Psoas muscle (tissue), 8 donors: ENCODE data around the gene KCNE1. TPM values are rescaled to one million over a fixed set of nuclear protein-coding genes. Genes with fewer than 3 reads are reported as not detected.
A peak's percentile ranks its signal among the peaks of the same experiment; 100 is the strongest.
"Not testable (repeated sequence)": the region's sequence is repeated elsewhere in the genome, so short reads cannot be mapped to it uniquely, and the experiment has no call there.

Experiments
- ATAC-seq, 4 donors: fragments of 200-7000 bp; cut with Tn5 transposase; one replicate each; pipeline ENCODE4 v1.9.1; 2020; ENCODE audit warnings: moderate library complexity in 3 of 4, mild to moderate bottlenecking in 2 of 4
- DNase-seq, 2 donors: peaks; one replicate each; pipeline ENCODE4 v3.0.0-alpha.2; 2020
- H3K27ac ChIP-seq: fragments of 200-600 bp; one replicate; pipeline ENCODE4 v1.8.0; 2022
- H3K27me3 ChIP-seq, 3 donors: fragments of 200-600 bp in 1 of 3; one replicate each; pipeline versions ENCODE4 v1.6.1 to v1.8.0; 2013 to 2022; ENCODE audit warnings: low read length in 2 of 3, mild to moderate bottlenecking in 2 of 3, moderate library complexity in 1 of 3; ENCODE audit not compliant: insufficient read depth in 3 of 3
- H3K36me3 ChIP-seq, 2 donors: fragments of 200-600 bp in 1 of 2; one replicate each; pipeline versions ENCODE4 v1.6.1 to v1.8.0; 2013 to 2022; ENCODE audit warnings: low read depth in 1 of 2, mild to moderate bottlenecking in 1 of 2, moderate library complexity in 1 of 2; ENCODE audit not compliant: insufficient read depth in 1 of 2
- H3K4me1 ChIP-seq: fragments of 200-600 bp; one replicate; pipeline ENCODE4 v1.8.0; 2022
- H3K4me3 ChIP-seq: fragments of 200-600 bp; one replicate; pipeline ENCODE4 v1.8.0; 2022; ENCODE audit warnings: mild to moderate bottlenecking
- H3K9me3 ChIP-seq: fragments of 200-600 bp; one replicate; pipeline ENCODE4 v1.8.0; 2022
- WGBS, 3 donors: extraction: QIAGEN DNeasy Blood & Tissue Kit; methylation state at CpG; one replicate each; pipeline versions ENCODE4 v1.1.6 to v1.1.7; 2013; 5-methylcytosine and 5-hydroxymethylcytosine counted together
- intact Hi-C, 2 donors: fragments of 100-400 bp; cut with DNase I; formaldehyde crosslinking; loops; one replicate each; pipeline versions ENCODE4 v1.11.0 to v1.14.2; 2022
- polyA plus RNA-seq, 3 donors: library from polyadenylated mRNA; stranded (reverse); fragments of 200-250 nt; gene quantifications; one replicate each; pipeline ENCODE4 v1.2.3, GENCODE V29; 2013
- total RNA-seq, 4 donors: library from RNA; stranded (reverse); fragmentation: NEBNext Ultra II Directional in 2 of 4; extraction: Animal tissue kit (Norgen Biotek cat#: 25700) in 2 of 4; gene quantifications; one replicate each; pipeline versions ENCODE4 v1.2.1 to v1.2.4, GENCODE V29; 2021 to 2023
- TF ChIP-seq, protein P1 (sequence below): fragments of 200-600 bp; IDR thresholded peaks from one replicate; pipeline ENCODE4 v1.8.0; 2022; ENCODE audit warnings: antibody characterized with exemption
- donor health status: healthy with polysubstance abuse.
- donor health status: DM: no; HTN: no; CAD: no; lungs with moderate emphysema.
- donor health status: Bipolar disorder and iron deficiency.
- donor health status: healthy.
- donor health status: DM: yes; HTN: yes; CAD: no.
- donor health status: DM: no; HTN: no; CAD: no.
- donor health status: DM: no; HTN: no; CAD: no.
- donor health status: DM: yes; HTN: yes; CAD: no.

Gene KCNE1
- total and polyA plus RNA-seq, 7 donors, result 0.26 to 1.5 (median 0.38) TPM; not detected in 3

DNA sequence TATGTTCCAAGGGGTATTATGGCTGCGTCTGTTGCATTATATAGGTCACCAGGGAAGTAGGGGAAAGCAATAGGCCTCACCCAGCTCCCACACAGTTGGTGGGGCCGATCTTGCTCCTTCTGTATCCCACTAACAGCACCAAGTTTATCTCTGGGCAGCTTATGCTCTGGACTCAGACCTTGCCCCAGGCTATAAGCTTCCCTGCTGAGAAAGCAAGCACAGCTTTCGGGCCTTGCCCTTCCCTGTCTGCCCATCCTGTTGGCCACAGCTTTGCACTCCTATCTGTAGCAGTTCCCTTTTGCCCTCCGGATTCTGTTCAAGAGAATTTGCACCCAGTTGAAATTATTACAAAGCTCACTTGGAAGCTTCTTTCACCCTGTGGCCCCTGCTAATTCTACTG, 12.9 kb downstream of the KCNE1 start:
- 71 to 86% (median 78%) methylated on average over 4 of the region's 4 CpGs for whole genome bisulfite sequencing, 3 donors
- H3K4me1 ChIP-seq, result no peaks in the 10 kb centered on the region

DNA sequence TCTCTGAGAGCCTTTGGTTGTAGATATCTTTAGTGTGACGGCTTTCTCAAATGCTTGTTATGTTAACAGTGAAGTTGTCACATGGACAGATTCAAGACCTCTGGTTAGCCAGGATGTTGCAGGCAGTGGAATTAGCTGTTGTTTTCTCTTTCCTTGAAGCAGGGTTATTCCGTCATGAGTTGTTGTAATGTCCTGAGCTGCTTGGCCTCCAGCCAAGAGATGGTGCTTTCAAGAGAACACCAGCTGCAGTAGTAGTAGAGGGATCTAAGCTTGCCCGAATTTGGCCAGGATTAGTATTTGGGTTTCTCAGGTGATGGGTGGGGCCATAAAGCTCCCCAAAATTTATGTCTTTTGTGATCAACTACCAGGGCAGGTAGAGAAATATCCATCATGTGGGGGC, 13.4 kb downstream of the KCNE1 start:
- DNase-seq (no peak), ATAC-seq (no peak)
- no peak overlapping the region for H3K27ac ChIP-seq
- H3K27me3 ChIP-seq, result no peaks in the 10 kb centered on the region
- H3K9me3 ChIP-seq, result peaks cover 18% of the 10 kb centered on the region
- H3K4me1 ChIP-seq, result no peaks in the 10 kb centered on the region
- TF ChIP-seq, protein P1, sequence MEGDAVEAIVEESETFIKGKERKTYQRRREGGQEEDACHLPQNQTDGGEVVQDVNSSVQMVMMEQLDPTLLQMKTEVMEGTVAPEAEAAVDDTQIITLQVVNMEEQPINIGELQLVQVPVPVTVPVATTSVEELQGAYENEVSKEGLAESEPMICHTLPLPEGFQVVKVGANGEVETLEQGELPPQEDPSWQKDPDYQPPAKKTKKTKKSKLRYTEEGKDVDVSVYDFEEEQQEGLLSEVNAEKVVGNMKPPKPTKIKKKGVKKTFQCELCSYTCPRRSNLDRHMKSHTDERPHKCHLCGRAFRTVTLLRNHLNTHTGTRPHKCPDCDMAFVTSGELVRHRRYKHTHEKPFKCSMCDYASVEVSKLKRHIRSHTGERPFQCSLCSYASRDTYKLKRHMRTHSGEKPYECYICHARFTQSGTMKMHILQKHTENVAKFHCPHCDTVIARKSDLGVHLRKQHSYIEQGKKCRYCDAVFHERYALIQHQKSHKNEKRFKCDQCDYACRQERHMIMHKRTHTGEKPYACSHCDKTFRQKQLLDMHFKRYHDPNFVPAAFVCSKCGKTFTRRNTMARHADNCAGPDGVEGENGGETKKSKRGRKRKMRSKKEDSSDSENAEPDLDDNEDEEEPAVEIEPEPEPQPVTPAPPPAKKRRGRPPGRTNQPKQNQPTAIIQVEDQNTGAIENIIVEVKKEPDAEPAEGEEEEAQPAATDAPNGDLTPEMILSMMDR, result no peak
- no peaks in the 10 kb centered on the region for H3K36me3 ChIP-seq
- H3K4me3 ChIP-seq, result no peak overlapping the region
- WGBS, 3 donors, result 29 to 37% (median 36%) methylated on average over 3 of the region's 3 CpGs
- intact Hi-C loops, result no loop called here

More for the DNA sequence above, 12.9 kb downstream of the KCNE1 start:
- no peak overlapping the region for H3K4me3 ChIP-seq
- peaks cover 18% of the 10 kb centered on the region for H3K9me3 ChIP-seq
- ATAC-seq (no peak), DNase-seq (no peak)
- TF ChIP-seq, protein P1, result no peak
- no peaks in the 10 kb centered on the region for H3K36me3 ChIP-seq
- H3K27me3 ChIP-seq, result no peaks in the 10 kb centered on the region
- H3K27ac ChIP-seq, result no peak overlapping the region
- intact Hi-C loops, result no loop called here

DNA sequence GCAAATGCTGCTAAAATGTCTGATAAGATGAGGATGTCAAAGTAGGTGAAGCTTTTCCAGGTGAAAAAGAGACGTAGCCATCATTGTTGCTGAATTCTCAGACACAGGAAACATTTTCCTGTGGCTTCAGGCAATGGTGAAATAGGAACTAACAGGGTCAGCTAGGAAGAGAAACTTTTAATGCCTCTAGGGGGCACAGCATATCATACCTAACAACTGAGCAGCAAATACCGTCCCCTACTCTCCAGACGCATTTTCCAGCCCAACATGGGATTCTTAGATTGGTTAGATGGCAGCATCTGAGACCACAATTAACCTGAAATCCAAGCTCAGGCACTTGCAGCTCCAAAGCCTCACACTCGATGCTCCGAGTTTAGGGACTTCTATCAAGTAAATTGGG, 28.2 kb downstream of the KCNE1 start:
- H3K4me3 ChIP-seq, H3K27ac ChIP-seq, H3K9me3 ChIP-seq, DNase-seq, H3K4me1 ChIP-seq, H3K27me3 ChIP-seq, H3K36me3 ChIP-seq, intact Hi-C loops: not testable (repeated sequence)
- no CpG with 5 or more reads among the region's 5 CpGs for WGBS, 3 donors
- ATAC-seq, result peak in 1 of 4 donors; percentile 54

DNA sequence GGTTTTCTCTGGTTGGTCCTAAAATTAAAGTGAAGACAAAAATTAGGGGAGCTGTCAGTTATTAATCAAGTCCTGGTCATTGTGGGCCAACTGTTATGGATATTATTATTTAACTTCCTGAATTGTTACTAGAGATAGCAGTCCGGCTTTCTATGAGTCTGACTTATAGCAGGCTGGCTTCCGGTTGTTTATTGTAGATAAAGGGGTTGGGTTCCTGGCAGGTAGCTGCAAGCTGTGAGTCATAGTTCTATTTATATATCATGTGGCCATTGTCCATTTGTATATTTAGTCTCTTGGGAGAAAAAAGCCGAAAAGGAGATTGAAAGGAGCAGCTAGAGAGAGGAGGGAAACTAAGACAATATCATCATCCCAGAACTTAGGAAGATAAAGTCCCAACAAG, 28.6 kb downstream of the KCNE1 start:
- H3K36me3 ChIP-seq, result not testable (repeated sequence)
- no CpG with 5 or more reads among the region's 3 CpGs for WGBS, 3 donors

DNA sequence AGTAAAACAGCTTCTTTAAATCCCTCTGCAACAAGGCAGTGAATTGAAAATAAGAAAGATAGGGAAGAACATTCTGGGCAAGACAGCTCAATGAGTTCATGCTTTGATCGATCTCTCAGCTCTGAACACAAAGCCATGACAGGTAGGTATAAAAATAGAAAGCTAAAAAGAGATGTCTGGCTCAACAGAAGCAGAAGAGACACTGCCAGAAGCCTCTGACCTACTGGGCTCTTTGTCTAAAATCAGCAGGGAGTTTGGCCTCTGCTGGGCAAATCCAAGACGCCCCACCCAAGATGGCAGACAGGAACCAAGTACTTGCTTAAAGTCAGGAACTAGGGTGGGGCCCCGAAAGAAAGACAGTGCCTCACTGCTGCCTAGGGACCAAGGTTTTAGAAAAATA, 44.7 kb downstream of the KCNE1 start:
- H3K4me3 ChIP-seq, H3K9me3 ChIP-seq, DNase-seq, H3K27me3 ChIP-seq, H3K4me1 ChIP-seq, H3K27ac ChIP-seq, intact Hi-C loops, H3K36me3 ChIP-seq: not testable (repeated sequence)
- WGBS, 3 donors, result no CpG with 5 or more reads among the region's 3 CpGs
- ATAC-seq, result peak in 1 of 4 donors; percentile 49

More for the DNA sequence above, 28.6 kb downstream of the KCNE1 start:
- H3K4me1 ChIP-seq, H3K4me3 ChIP-seq, DNase-seq, H3K27me3 ChIP-seq, H3K9me3 ChIP-seq, H3K27ac ChIP-seq, intact Hi-C loops: not testable (repeated sequence)
- ATAC-seq, result peak in 3 of 4 donors; percentile 51 to 65 (median 63)

DNA sequence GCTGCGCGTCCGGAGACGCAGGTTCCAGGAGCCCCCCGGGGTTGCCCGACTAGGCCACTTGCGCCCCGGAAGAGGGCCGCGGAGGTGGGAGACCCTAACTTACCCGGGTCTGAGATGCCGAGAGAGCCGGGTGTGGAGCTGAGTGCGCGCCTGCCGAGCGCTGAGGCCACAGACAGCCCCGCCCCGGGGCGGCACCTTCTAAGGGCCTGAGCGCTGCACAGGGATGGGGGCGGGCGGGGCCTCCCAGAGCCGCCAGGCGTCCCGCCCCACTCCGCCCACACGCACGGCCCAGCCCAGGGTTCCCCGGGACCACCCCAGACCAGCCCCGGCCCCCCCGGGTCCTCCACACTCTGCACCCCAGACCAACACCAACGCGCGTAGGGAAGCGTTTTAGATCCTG, 52.6 kb downstream of the KCNE1 start:
- WGBS, 3 donors, result no CpG with 5 or more reads among the region's 36 CpGs
- H3K36me3 ChIP-seq, H3K27ac ChIP-seq, H3K4me1 ChIP-seq, H3K9me3 ChIP-seq, DNase-seq, H3K4me3 ChIP-seq, intact Hi-C loops, H3K27me3 ChIP-seq: not testable (repeated sequence)
- ATAC-seq, result peak in 1 of 4 donors; percentile 72

DNA sequence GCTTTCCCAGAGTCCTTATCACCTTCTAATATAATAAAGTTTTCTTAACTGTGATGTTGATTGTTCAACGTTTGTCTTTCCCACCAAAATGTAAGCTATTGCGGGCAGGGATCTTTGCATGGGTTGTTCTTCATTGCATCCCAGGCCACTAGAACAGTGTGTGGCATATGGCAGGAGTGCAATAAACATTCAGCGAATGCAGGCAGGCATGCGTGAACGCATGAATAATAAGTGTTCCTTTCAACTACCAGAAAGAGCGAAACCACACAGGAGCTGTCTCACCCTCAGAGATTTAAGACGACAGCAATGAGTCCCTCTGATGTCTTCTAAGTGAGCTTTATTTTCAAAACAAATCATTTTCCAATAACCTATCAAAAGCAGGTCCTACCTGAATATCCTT, 53.7 kb downstream of the KCNE1 start:
- H3K4me1 ChIP-seq, H3K4me3 ChIP-seq, ATAC-seq, H3K9me3 ChIP-seq, intact Hi-C loops, H3K27ac ChIP-seq, H3K27me3 ChIP-seq, DNase-seq, H3K36me3 ChIP-seq: not testable (repeated sequence)
- WGBS, 3 donors, result no CpG with 5 or more reads among the region's 7 CpGs

DNA sequence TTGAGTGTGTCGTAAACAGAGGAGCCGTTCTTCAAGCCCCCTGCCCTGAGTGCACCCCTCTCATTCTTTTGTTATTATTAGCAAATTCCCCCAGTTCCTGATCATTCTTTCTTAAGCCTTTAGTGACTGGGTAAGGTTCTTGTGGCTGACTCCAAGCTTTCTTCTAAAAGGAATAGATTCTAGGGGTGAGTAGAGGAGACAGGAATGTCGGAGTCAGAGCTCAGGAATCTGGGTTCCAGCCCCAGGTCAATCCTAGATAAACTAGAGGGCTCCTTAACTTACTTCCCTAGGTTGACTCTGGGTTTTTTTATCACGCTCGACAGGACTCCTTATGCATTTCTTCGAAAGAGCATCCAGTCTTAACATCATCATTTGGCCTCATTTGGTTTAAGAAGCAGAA, 55.8 kb downstream of the KCNE1 start:
- H3K36me3 ChIP-seq, DNase-seq, H3K4me1 ChIP-seq, ATAC-seq, H3K27me3 ChIP-seq, H3K4me3 ChIP-seq, H3K27ac ChIP-seq, intact Hi-C loops, H3K9me3 ChIP-seq: not testable (repeated sequence)
- no CpG with 5 or more reads among the region's 6 CpGs for WGBS, 3 donors

DNA sequence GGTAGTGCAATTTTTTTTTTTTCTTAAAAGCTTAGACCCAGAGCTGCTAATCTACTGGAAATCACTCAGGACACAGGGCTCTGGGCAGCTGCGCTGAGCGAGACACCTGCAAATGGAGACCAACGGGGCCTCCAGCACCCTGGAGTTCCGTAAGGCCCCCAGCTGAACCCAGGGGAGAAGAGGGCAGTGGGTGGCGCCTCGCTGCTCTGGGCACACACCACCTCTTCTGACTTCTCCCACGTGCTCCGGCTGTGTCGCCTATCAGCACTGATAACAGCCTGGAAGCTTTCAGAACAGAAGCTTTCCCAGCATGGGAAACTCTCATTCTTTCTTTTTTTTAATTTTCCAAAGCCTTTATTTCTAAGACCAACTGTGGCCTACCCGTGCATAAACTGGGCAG, 56.4 kb downstream of the KCNE1 start:
- H3K27me3 ChIP-seq, H3K9me3 ChIP-seq, H3K27ac ChIP-seq, H3K4me3 ChIP-seq, intact Hi-C loops, DNase-seq, H3K4me1 ChIP-seq, H3K36me3 ChIP-seq, ATAC-seq: not testable (repeated sequence)
- no CpG with 5 or more reads among the region's 10 CpGs for WGBS, 3 donors

DNA sequence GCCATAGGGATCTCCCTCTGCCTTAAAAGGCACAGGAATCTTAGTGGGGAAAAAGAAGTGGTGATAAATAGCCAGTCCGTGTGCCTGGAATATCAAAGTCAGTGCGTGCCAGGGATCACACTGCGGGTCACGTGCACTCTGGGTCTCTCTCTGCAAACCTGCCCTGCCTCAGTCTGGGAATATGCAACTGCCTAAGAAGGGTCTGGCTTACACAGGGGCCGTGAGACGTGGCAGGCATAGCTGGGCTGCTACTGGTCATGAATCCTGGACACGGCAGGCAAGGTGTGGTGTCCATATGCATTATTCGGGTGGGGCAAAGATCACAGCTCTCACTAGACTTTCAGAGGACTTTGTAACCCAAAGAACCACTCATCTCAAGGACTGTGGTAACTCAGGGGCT, 65.0 kb downstream of the KCNE1 start:
- WGBS, 3 donors, result no CpG with 5 or more reads among the region's 8 CpGs
- not testable (repeated sequence) for H3K4me3 ChIP-seq

More for the DNA sequence above, 65.0 kb downstream of the KCNE1 start:
- intact Hi-C loops, H3K36me3 ChIP-seq, H3K27ac ChIP-seq, ATAC-seq, H3K9me3 ChIP-seq, H3K27me3 ChIP-seq, DNase-seq, H3K4me1 ChIP-seq: not testable (repeated sequence)
